Amygdala (tissue), 56 donors: ENCODE data around the gene MBOAT1.

Source experiments
- DNase-seq, 56 donors: peaks; one replicate each; lab custom pipeline; 2025; lab: John Stamatoyannopoulos, UW

Gene MBOAT1

GRCh38 chr6:20058121-20058905 lies 154.0 kb downstream of the MBOAT1 start:
- no peak for DNase-seq

- DNase-seq, result peak in 1 of 56 donors; percentile 58
These were observed 155.8 kb downstream of the MBOAT1 start for GRCh38 chr6:20056350-20056992.

GRCh38 chr6:20055916-20056315 lies 156.4 kb downstream of the MBOAT1 start:
- no peak for DNase-seq
